RWPE2 (cell line): ENCODE measurements around the gene SLC38A6.

Experiments
- ATAC-seq: fragments of 200-7000 bp; cut with Tn5 transposase; 3 replicates; pipeline ENCODE4 v1.9.1; 2021; ENCODE audit warnings: low read depth
- DNase-seq: peaks from one replicate; pipeline ENCODE4 v3.0.0-alpha.2; 2020; ENCODE audit warnings: low spot score
- H3K27ac ChIP-seq: fragments of 450-650 bp; 2 replicates; pipeline ENCODE4 v1.5.1; 2017; ENCODE audit warnings: mild to moderate bottlenecking; ENCODE audit not compliant: poor library complexity, severe bottlenecking
- H3K27me3 ChIP-seq: fragments of 250-450 bp; sonication (Bioruptor Pico); 2 replicates; pipeline ENCODE4 v1.5.1; 2021; ENCODE audit warnings: mild to moderate bottlenecking, moderate library complexity; ENCODE audit not compliant: insufficient read depth, poor library complexity, severe bottlenecking
- H3K36me3 ChIP-seq: fragments of 250-450 bp; sonication (Bioruptor Pico); 2 replicates; pipeline ENCODE4 v1.5.1; 2020; ENCODE audit warnings: low read depth, mild to moderate bottlenecking, moderate library complexity
- H3K4me1 ChIP-seq: fragments of 250-450 bp; sonication (Bioruptor Pico); 2 replicates; pipeline ENCODE4 v1.5.1; 2021; ENCODE audit warnings: mild to moderate bottlenecking, moderate library complexity; ENCODE audit not compliant: insufficient read depth, poor library complexity, severe bottlenecking
- H3K4me3 ChIP-seq: fragments of 250-450 bp; sonication (Bioruptor Pico); 2 replicates; pipeline ENCODE4 v1.5.1; 2021; ENCODE audit warnings: mild to moderate bottlenecking, moderate library complexity; ENCODE audit not compliant: severe bottlenecking
- H3K9me3 ChIP-seq: fragments of 250-450 bp; sonication (Bioruptor Pico); 2 replicates; pipeline ENCODE4 v1.5.1; 2021; ENCODE audit warnings: mild to moderate bottlenecking, moderate library complexity; ENCODE audit not compliant: severe bottlenecking
- TF ChIP-seq, protein P1 (sequence below): fragments of 450-650 bp; IDR thresholded peaks from one replicate; pipeline ENCODE4 v1.5.1; 2017; ENCODE audit warnings: mild to moderate bottlenecking, moderate library complexity; ENCODE audit not compliant: poor library complexity, severe bottlenecking

The SLC38A6 gene

DNA sequence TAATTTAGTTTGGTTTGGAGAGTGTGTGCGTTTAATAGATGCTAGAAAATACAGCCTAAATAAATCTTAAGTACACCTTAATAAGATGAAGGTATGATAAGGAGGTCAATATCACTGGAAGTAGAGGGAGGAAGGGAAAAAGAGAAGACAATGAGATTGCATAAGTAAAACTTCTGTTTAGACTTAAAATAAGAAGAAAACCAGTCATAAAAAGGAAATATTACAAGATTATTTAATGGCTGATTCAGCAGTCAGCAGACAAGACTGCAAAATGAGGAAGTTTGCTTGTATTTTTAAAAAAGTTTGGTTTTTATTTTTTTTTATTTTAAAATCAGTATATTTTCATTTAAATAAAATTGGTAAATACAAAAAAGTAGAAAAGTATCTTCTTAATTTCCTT lies 3.2 kb downstream of the SLC38A6 start:
- Histone ChIP-seq H3K4me1 (peaks cover 7% of the 10 kb centered on the region), H3K27ac (no peak overlapping the region), H3K36me3 (peaks cover 44% of the 10 kb centered on the region), H3K4me3 (no peak overlapping the region), H3K9me3 (no peaks in the 10 kb centered on the region), H3K27me3 (no peaks in the 10 kb centered on the region)
- TF ChIP-seq, protein P1, sequence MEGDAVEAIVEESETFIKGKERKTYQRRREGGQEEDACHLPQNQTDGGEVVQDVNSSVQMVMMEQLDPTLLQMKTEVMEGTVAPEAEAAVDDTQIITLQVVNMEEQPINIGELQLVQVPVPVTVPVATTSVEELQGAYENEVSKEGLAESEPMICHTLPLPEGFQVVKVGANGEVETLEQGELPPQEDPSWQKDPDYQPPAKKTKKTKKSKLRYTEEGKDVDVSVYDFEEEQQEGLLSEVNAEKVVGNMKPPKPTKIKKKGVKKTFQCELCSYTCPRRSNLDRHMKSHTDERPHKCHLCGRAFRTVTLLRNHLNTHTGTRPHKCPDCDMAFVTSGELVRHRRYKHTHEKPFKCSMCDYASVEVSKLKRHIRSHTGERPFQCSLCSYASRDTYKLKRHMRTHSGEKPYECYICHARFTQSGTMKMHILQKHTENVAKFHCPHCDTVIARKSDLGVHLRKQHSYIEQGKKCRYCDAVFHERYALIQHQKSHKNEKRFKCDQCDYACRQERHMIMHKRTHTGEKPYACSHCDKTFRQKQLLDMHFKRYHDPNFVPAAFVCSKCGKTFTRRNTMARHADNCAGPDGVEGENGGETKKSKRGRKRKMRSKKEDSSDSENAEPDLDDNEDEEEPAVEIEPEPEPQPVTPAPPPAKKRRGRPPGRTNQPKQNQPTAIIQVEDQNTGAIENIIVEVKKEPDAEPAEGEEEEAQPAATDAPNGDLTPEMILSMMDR: no peak
- ATAC-seq (no peak), DNase-seq (no peak)

DNA sequence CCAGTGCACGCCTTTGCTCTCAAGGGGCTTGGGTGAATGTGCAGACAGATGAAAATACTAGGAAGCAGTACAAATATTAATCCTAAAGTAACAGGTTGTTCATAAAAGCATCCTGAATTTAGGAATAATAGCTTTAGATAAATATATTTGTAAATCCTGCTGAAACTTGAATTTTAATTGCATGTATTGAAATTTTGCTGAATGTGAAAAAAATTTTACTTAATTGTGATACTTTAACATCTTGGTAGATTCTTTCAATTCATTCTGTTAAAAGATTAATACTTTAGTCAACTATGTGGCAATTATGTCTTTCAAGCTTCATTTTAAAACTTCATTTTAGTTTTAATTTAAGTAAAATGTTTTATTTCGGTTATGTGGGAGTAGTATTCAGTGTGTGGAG lies 5.5 kb downstream of the SLC38A6 start:
- Histone ChIP-seq H3K4me3 (no peak overlapping the region), H3K4me1 (no peaks in the 10 kb centered on the region), H3K27ac (no peak overlapping the region), H3K36me3 (peaks cover 48% of the 10 kb centered on the region), H3K27me3 (no peaks in the 10 kb centered on the region), H3K9me3 (no peaks in the 10 kb centered on the region)
- TF ChIP-seq, protein P1: no peak
- DNase-seq (no peak), ATAC-seq (no peak)

DNA sequence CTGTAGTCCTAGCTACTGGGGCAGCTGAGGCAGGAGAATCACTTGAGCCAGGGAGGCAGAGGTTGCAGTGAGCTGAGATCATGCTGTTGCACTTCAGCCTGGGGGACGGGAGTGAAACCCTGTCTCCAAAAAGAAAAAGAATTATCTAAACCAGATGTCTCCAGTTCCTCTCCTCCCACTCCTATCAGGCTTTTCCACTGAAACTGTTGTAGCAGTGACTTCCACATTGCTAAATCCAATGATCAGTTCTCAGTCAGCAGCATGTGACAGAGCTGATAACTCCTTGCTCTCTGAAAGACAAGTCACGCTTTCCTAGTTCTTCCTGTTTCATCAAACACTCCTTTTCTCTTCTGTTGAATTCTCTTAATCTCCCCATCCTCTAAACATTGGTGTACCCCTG lies 8.6 kb downstream of the SLC38A6 start:
- no peak for DNase-seq

DNA sequence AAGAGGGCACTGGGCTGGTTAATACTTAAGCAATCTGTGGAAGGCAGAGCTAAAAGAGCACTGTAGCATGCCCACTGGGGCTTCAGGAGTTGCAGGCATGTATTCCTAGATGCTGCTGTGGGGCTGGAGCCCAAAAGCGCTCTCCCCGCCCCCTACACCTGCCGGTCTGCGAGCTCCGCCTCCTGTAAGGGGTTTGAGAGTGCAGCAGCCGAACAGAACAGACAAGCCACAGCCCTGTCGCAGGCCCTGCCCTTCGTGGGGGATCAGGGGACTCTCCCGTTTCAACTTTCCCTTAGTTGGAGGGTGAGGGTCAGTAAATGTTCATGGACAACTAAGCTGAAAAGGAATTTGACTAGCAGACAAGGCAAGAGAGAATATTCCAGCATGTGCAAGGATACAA lies 17.6 kb downstream of the SLC38A6 start:
- DNase-seq (no peak), ATAC-seq (no peak)
- Histone ChIP-seq H3K27ac (no peak overlapping the region), H3K9me3 (no peaks in the 10 kb centered on the region), H3K4me3 (no peak overlapping the region), H3K27me3 (no peaks in the 10 kb centered on the region), H3K4me1 (no peaks in the 10 kb centered on the region), H3K36me3 (peaks cover 5% of the 10 kb centered on the region; the same call in 1 of the 2 replicates)
- TF ChIP-seq, protein P1: no peak

More for the DNA sequence above, 8.6 kb downstream of the SLC38A6 start:
- Histone ChIP-seq H3K27ac (no peak overlapping the region), H3K4me3 (no peak overlapping the region), H3K36me3 (peaks cover 51% of the 10 kb centered on the region), H3K4me1 (no peaks in the 10 kb centered on the region), H3K27me3 (no peaks in the 10 kb centered on the region), H3K9me3 (no peaks in the 10 kb centered on the region)
- TF ChIP-seq, protein P1: no peak
- no peak for ATAC-seq

DNA sequence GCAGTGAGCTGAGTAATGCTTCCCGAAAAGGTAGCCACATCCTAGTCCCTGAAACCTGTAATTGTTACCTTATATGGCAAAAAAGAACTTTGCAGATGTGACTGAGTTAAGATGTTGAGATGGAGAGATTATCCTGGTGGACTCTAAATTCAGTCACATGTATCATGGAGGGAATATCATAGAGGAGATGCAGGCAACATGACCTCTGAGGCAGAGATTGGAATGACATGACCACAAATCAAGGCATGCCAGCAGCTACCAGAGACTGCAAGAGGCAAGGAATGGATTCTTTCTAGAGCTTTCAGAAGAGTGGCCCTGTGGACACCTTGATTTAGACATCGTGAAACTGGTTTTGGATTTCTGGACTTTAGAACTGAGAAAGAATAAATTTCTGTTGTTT lies 18.5 kb downstream of the SLC38A6 start:
- no peak for ATAC-seq
- no peaks in the 10 kb centered on the region for H3K36me3 ChIP-seq
- H3K4me3 ChIP-seq: no peak overlapping the region
- TF ChIP-seq, protein P1: no peak
- no peaks in the 10 kb centered on the region for H3K4me1 ChIP-seq
- DNase-seq: no peak
- H3K9me3 ChIP-seq: no peaks in the 10 kb centered on the region
- H3K27me3 ChIP-seq: no peaks in the 10 kb centered on the region
- H3K27ac ChIP-seq: no peak overlapping the region
